Activated T-cell treated with anti-CD3 and anti-CD28 coated beads, Interleukin-2, amount 50 U/mL, for 24 hours (primary cell): ENCODE data around the gene INO80C.
A peak's percentile ranks its signal among the peaks of the same experiment; 100 is the strongest.
"Not testable (repeated sequence)": the region's sequence is repeated elsewhere in the genome, so short reads cannot be mapped to it uniquely, and the experiment has no call there.

ENCODE experiments used
- DNase-seq: peaks from one replicate; pipeline ENCODE4 v3.0.0-alpha.2; 2020
- H3K27ac Mint-ChIP-seq: 2 replicates; pipeline ENCODE4 v1.8.0; 2020; ENCODE audit warnings: mild to moderate bottlenecking, mixed read lengths
- H3K27me3 Mint-ChIP-seq: 2 replicates; pipeline ENCODE4 v1.8.0; 2020; ENCODE audit warnings: mixed read lengths
- H3K36me3 Mint-ChIP-seq: 2 replicates; pipeline ENCODE4 v1.8.0; 2020; ENCODE audit warnings: low read depth, mixed read lengths
- H3K4me1 Mint-ChIP-seq: 2 replicates; pipeline ENCODE4 v1.8.0; 2020; ENCODE audit warnings: low read depth, mixed read lengths
- H3K4me3 Mint-ChIP-seq: 2 replicates; pipeline ENCODE4 v1.8.0; 2020; ENCODE audit warnings: mild to moderate bottlenecking, moderate library complexity, mixed read lengths
- H3K9me3 Mint-ChIP-seq: 2 replicates; pipeline ENCODE4 v1.8.0; 2020; ENCODE audit warnings: mixed read lengths

The INO80C gene

DNA sequence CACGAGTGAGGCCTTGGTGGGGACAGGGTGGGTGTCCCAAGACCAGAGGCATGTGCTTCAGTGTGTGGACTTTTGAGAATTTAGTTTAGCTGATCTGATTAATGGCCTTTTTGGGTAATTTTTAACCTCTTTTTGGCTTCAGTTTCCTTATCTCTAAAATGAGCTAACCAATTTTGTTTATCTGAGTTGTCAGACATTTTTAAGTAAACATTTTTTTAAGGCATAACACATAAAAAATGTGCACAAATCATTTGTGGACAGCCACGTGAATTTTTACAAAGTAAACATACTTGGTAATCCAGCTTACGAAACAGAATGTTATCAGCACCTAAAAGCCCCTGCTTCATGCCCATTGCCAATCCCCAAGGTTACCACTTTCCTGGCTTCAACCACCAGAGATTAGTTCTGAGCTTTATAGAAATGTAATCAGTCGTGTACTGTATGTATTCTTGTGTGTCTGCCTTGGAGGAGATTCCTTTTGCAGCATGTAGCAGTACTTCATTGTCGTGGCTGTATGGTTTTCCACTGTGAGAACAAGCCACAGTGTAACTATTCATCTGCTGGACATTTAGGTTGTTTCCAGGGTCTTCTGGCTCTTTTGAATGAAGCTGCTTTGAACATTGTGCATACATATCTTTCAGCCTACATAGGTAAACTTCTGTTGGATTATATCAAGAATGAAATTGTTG lies 8.4 kb upstream of the INO80C start:
- Mint-ChIP-seq H3K36me3 (no peaks in the 10 kb centered on the region), H3K4me1 (no peaks in the 10 kb centered on the region), H3K27ac (no peak overlapping the region), H3K27me3 (no peaks in the 10 kb centered on the region), H3K4me3 (no peak overlapping the region), H3K9me3 (no peaks in the 10 kb centered on the region)
- DNase-seq = no peak

- DNase-seq = no peak
- Mint-ChIP-seq H3K27ac (no peak overlapping the region), H3K36me3 (no peaks in the 10 kb centered on the region), H3K27me3 (no peaks in the 10 kb centered on the region), H3K4me1 (no peaks in the 10 kb centered on the region), H3K4me3 (no peak overlapping the region), H3K9me3 (no peaks in the 10 kb centered on the region)
Measured at GRCh38 chr18:35504996-35505395, 7.2 kb upstream of the INO80C start.

- DNase-seq = no peak
- Mint-ChIP-seq H3K4me1 (peaks cover 10% of the 10 kb centered on the region), H3K27me3 (no peaks in the 10 kb centered on the region), H3K9me3 (no peaks in the 10 kb centered on the region), H3K4me3 (no peak overlapping the region), H3K27ac (no peak overlapping the region), H3K36me3 (peaks cover 5% of the 10 kb centered on the region)
Measured at GRCh38 chr18:35502052-35502451, 4.3 kb upstream of the INO80C start.

- DNase-seq = no peak
- Mint-ChIP-seq H3K4me1 (peaks cover 15% of the 10 kb centered on the region), H3K4me3 (no peak overlapping the region), H3K27me3 (no peaks in the 10 kb centered on the region), H3K27ac (no peak overlapping the region), H3K9me3 (no peaks in the 10 kb centered on the region), H3K36me3 (peaks cover 7% of the 10 kb centered on the region)
Measured at GRCh38 chr18:35501369-35501768, 3.6 kb upstream of the INO80C start.

DNA sequence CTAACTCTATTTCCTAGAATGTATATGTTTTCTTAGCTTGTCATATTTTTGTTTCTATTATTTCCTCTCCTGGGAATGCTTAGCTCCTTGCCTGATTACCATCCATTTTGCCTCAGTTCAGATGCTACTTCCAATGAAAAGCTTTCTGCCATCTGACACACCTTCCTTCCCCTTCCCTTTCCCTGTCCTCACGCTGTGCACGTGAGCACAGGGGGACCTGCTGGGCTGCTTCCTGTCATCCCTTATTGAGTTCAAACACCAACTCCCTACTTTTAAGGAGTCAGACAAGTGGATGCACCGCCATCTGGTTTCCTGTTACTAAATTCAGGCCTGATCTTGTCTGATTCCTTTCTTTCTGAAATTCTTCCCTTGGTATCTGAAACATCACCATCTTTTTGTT lies 2.4 kb upstream of the INO80C start:
- Mint-ChIP-seq H3K4me1 (peaks cover 27% of the 10 kb centered on the region), H3K9me3 (no peaks in the 10 kb centered on the region), H3K36me3 (peaks cover 14% of the 10 kb centered on the region), H3K4me3 (no peak overlapping the region), H3K27ac (no peak overlapping the region), H3K27me3 (no peaks in the 10 kb centered on the region)
- DNase-seq = no peak

- Mint-ChIP-seq H3K27ac (peak overlapping the region; percentile 100), H3K9me3 (no peaks in the 10 kb centered on the region), H3K27me3 (no peaks in the 10 kb centered on the region), H3K4me3 (peak overlapping the region; percentile 97), H3K36me3 (peaks cover 14% of the 10 kb centered on the region), H3K4me1 (peaks cover 43% of the 10 kb centered on the region)
- DNase-seq = no peak
Measured at GRCh38 chr18:35497027-35497369, 762 bp downstream of the INO80C start.

- Mint-ChIP-seq H3K27me3 (no peaks in the 10 kb centered on the region), H3K4me3 (peak overlapping the region; percentile 97), H3K4me1 (peaks cover 55% of the 10 kb centered on the region), H3K27ac (peak overlapping the region; percentile 38), H3K36me3 (peaks cover 14% of the 10 kb centered on the region), H3K9me3 (no peaks in the 10 kb centered on the region)
- DNase-seq = no peak
Measured at GRCh38 chr18:35495536-35496314, 2.0 kb downstream of the INO80C start.

DNA sequence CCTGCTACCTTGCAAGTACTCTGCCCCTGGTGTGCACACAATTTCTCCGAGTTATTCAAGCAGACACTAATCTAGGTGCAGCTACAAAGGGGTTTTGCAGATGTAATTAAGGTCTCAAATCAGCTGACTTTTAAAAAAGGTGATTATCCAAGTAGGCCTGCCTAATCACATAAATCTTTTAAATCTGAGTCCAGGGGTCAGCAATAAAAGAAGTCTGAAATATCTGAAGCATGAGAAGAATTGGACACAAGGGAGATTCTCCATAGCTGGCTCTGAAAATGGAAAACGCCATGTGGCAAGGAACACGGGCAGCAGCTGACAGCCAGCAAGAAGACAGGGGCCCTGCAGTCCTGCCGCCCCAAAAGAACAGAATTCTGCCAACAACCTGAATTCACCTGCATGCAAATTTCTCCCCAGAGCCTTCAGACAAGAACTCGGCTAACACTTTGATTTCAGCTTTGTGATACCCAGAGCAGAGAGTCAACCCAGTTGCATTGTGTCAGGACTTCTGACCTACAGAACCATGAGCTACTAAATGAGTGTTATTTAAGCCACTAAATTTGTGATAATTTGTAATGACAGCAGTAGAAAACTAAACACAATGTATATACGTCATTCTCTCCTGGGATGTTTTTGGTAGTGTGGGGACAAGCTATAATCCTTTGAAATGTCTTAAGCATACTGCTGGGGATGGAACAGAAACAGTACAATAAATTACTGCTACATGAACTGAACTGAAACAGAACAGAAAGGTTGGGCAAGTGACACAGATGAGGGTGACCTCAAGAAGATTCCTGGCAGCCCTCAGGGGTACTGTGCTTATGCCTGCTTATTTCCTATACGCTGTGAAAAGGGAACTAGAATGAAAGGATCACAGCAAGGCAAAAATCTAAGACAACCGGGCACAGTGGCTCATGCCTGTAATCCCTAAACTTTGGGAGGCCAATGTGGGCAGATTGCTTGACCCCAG lies 3.2 kb downstream of the INO80C start:
- H3K36me3 Mint-ChIP-seq = peaks cover 14% of the 10 kb centered on the region
- H3K4me1 Mint-ChIP-seq = peaks cover 58% of the 10 kb centered on the region
- no peak overlapping the region for H3K27ac Mint-ChIP-seq
- H3K27me3 Mint-ChIP-seq = no peaks in the 10 kb centered on the region
- no peaks in the 10 kb centered on the region for H3K9me3 Mint-ChIP-seq
- no peak for DNase-seq
- no peak overlapping the region for H3K4me3 Mint-ChIP-seq

DNA sequence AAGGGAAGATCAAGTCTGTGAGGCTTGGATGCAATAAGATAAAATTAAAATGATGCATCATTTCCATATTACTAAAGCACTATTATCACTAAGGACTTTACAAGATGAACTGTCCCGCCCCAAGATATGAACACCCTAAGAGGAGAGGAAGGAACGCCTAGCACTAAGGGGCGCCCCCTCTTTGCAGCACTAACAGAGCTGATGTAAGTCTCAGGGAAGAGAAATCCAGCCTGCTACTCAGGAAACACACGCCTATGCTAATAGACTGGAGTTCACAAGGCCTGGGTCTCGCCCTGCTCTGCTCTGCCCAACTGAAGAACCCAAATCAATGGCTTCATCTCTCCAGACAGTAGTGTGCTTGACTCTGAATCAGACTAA lies 6.1 kb downstream of the INO80C start:
- DNase-seq = no peak
- Mint-ChIP-seq H3K4me1 (peaks cover 63% of the 10 kb centered on the region), H3K27ac (no peak overlapping the region)

DNA sequence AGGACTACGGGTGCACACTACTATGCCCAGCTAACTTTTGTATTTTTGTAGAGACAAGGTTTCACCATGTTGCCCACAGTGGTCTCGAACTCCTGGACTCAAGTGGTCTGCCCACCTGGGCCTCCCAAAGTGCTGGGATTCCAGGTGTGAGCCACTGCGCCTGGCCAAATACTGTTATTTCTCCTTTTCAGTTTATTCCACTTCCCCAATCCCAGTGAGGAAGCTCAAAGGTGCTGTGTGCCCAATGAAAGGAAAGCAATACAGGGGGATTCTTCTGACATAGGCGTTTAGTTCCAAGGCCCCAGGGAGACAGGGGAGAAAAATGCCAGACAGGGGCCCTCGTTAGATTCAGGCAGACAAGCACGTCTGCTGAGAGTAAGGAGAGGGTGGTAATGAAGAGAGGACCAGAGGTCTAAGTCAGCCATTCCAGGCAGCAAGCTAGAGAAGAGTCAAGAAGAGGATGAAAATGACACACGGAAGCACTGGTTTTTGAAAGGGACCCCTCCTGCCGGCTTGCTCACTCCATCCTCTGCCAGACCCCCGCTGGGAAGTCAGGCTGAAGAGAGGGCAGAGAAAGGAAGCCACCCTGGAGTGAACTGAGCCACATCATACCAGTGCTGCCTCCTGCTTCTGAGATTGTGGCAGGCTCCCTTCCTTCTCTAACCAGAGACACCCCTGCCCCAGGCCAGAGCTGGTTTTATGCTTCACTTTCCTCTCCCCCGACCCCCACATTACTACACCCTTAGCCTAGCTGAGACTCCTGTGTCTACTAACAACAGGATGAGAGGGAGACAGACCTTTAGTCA lies 6.7 kb downstream of the INO80C start:
- H3K4me1 Mint-ChIP-seq = peaks cover 60% of the 10 kb centered on the region

More for the DNA sequence above, 6.1 kb downstream of the INO80C start:
- peaks cover 5% of the 10 kb centered on the region for H3K9me3 Mint-ChIP-seq
- H3K4me3 Mint-ChIP-seq = no peak overlapping the region
- H3K27me3 Mint-ChIP-seq = no peaks in the 10 kb centered on the region
- peaks cover 28% of the 10 kb centered on the region for H3K36me3 Mint-ChIP-seq

DNA sequence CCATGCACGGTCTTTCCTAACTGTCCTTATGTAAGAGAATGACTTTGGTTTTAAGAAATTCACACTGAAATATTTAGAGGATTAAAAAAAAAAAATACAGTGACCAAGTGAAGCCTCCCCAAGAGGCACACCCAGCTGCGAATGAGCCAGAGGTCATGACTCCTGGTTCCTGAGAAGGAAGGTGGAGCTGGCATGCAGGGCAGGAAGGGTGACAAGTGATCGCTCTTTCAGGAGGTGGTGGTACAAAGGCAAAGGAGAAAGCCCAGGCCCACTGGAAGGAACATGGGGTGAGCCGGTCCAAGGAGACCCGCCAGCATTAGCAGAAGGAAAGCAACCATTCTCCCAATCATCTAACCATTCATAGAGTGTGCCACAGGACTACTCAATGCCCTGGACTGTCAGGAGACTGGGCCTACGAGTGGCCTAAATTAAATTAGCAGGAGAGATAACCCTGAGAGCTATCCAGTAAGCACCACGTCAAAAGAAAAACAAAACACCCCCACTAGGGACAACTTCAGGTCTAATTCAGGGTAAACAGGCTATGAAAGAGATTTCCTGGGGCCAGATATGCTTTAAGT lies 7.8 kb downstream of the INO80C start:
- Mint-ChIP-seq H3K27me3 (no peaks in the 10 kb centered on the region), H3K4me3 (no peak overlapping the region), H3K9me3 (peaks cover 5% of the 10 kb centered on the region), H3K4me1 (peaks cover 56% of the 10 kb centered on the region), H3K27ac (no peak overlapping the region), H3K36me3 (peaks cover 28% of the 10 kb centered on the region)
- no peak for DNase-seq

More for the DNA sequence above, 6.7 kb downstream of the INO80C start:
- H3K27me3 Mint-ChIP-seq = no peaks in the 10 kb centered on the region
- peaks cover 5% of the 10 kb centered on the region for H3K9me3 Mint-ChIP-seq
- no peak overlapping the region for H3K4me3 Mint-ChIP-seq
- no peak overlapping the region for H3K27ac Mint-ChIP-seq
- peaks cover 28% of the 10 kb centered on the region for H3K36me3 Mint-ChIP-seq
- DNase-seq = no peak

DNA sequence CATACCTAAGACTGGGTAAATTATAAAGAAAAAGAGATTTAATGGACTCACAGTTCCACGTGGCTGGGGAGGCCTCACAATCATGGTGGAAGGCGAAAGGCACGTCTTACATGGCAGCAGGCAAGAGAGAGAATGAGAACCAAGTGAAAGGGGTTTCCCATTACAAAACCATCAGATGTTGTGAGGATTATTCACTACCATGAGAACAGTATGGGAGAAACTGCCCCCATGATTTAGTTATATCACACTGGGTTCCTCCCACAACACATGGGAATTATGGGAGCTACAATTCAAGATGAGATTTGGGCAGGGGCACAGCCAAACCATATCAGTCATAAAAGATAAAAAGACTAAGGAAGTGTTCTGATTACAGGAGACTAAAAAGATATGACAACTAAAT lies 8.5 kb downstream of the INO80C start:
- Mint-ChIP-seq H3K4me1 (peaks cover 58% of the 10 kb centered on the region), H3K36me3 (peaks cover 28% of the 10 kb centered on the region)
- H3K27ac Mint-ChIP-seq, H3K9me3 Mint-ChIP-seq, H3K27me3 Mint-ChIP-seq, H3K4me3 Mint-ChIP-seq, DNase-seq: not testable (repeated sequence)

DNA sequence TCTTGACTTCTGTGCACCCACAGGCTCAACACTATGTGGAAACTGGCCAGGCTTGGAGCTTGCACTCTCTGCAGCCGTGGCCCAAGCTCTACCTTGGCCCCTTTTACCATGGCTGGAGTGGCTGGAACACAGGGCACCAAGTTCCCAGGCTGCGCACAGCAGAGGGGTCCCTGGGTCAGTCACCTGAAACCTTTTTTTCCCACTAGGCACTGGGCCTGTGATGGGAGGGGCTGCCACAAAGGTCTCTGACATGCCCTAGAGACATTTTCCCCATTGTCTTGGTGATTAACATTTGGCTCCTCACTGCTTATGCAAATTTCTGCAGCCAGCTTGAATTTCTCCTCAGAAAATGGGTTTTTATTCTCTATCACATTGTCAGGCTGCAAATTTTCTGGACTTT lies 9.4 kb downstream of the INO80C start:
- H3K27me3 Mint-ChIP-seq = not testable (repeated sequence)
- peaks cover 28% of the 10 kb centered on the region for H3K36me3 Mint-ChIP-seq

DNA sequence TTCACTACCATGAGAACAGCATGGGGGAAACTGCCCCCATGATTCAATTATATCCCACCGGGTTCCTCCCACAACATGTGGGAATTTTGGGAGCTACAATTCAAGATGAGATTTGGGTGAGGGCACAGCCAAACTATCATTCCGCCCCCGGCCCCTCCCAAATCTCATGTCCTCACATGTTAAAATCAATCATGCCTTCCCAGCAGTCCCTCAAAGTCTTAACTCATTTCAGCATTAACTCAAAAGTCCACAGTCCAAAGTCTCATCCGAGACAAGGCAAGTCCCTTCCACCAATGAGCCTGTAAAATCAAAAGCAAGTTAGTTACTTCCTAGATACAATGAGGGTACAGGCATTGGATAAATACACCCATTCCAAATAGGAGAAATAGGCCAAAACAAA lies 10.2 kb downstream of the INO80C start:
- H3K27me3 Mint-ChIP-seq, H3K9me3 Mint-ChIP-seq, H3K4me3 Mint-ChIP-seq, DNase-seq, H3K27ac Mint-ChIP-seq: not testable (repeated sequence)
- peaks cover 31% of the 10 kb centered on the region for H3K36me3 Mint-ChIP-seq
- H3K4me1 Mint-ChIP-seq = peaks cover 66% of the 10 kb centered on the region

More for the DNA sequence above, 9.4 kb downstream of the INO80C start:
- H3K4me3 Mint-ChIP-seq, H3K27ac Mint-ChIP-seq, H3K9me3 Mint-ChIP-seq, DNase-seq: not testable (repeated sequence)
- H3K4me1 Mint-ChIP-seq = peaks cover 60% of the 10 kb centered on the region
